GM21576 (cell line): ENCODE data around the gene EIPR1.

Source experiments
- ATAC-seq: cut with Tn5 transposase; IDR thresholded peaks from one replicate; pipeline ENCODE4 v1.9.1; 2021; ENCODE audit warnings: mild to moderate bottlenecking, moderate library complexity; ENCODE audit not compliant: unreplicated experiment

Gene EIPR1

GRCh38 chr2:3223080-3223923 lies 154.3 kb downstream of the EIPR1 start:
- ATAC-seq: peak; percentile 96

- ATAC-seq: peak; percentile 34
Measured at GRCh38 chr2:3222636-3223035, 155.0 kb downstream of the EIPR1 start.

GRCh38 chr2:3219536-3219935 lies 158.1 kb downstream of the EIPR1 start:
- ATAC-seq: no peak

GRCh38 chr2:3217646-3218045 lies 160.0 kb downstream of the EIPR1 start:
- no peak for ATAC-seq

GRCh38 chr2:3216841-3217495 lies 160.7 kb downstream of the EIPR1 start:
- ATAC-seq: no peak

- ATAC-seq: no peak
Measured at GRCh38 chr2:3214806-3215404, 162.7 kb downstream of the EIPR1 start.

- no peak for ATAC-seq
Measured at GRCh38 chr2:3214065-3214464, 163.6 kb downstream of the EIPR1 start.

- no peak for ATAC-seq
Measured at GRCh38 chr2:3212984-3213383, 164.6 kb downstream of the EIPR1 start.

- ATAC-seq: no peak
Measured at GRCh38 chr2:3212061-3212362, 165.6 kb downstream of the EIPR1 start.

GRCh38 chr2:3211256-3212060 lies 166.2 kb downstream of the EIPR1 start:
- no peak for ATAC-seq

GRCh38 chr2:3210257-3210656 lies 167.4 kb downstream of the EIPR1 start:
- no peak for ATAC-seq

- ATAC-seq: no peak
Measured at GRCh38 chr2:3209258-3209657, 168.4 kb downstream of the EIPR1 start.

- no peak for ATAC-seq
Measured at GRCh38 chr2:3208591-3208990, 169.0 kb downstream of the EIPR1 start.

- no peak for ATAC-seq
Measured at GRCh38 chr2:3208179-3208578, 169.4 kb downstream of the EIPR1 start.

- no peak for ATAC-seq
Measured at GRCh38 chr2:3207091-3207491, 170.5 kb downstream of the EIPR1 start.

- ATAC-seq: no peak
Measured at GRCh38 chr2:3205845-3206244, 171.8 kb downstream of the EIPR1 start.

- ATAC-seq: no peak
Measured at GRCh38 chr2:3204031-3204821, 173.4 kb downstream of the EIPR1 start.

- no peak for ATAC-seq
Measured at GRCh38 chr2:3203497-3204019, 174.1 kb downstream of the EIPR1 start.

- no peak for ATAC-seq
Measured at GRCh38 chr2:3202926-3203325, 174.7 kb downstream of the EIPR1 start.

- no peak for ATAC-seq
Measured at GRCh38 chr2:3201281-3201680, 176.3 kb downstream of the EIPR1 start.
